Measurements from ENCODE around the gene COL21A1.

- peak in 4 of 5 experiments; percentile 35 to 56 (median 44) for TF ChIP-seq CTCF (IDR thresholded peaks at IDR 0.05)
- TF ChIP-seq EP300 (IDR thresholded peaks at IDR 0.05) = no peak
- TF ChIP-seq POLR2A (IDR thresholded peaks at IDR 0.05) = peak in 1 of 2 donors; percentile 31
Observed at GRCh38 chr6:56246881-56247653, at the start of gene COL21A1.
